Skeletal muscle cell (primary cell): ENCODE data around the gene PHKG2.

Experiments
- DNase-seq: peaks from one replicate; pipeline ENCODE4 v3.0.0-alpha.2; 2010; ENCODE audit warnings: low read depth
- H3K4me3 ChIP-seq: 2 replicates; pipeline ENCODE4 v1.5.1; 2011; ENCODE audit warnings: low read depth, mild to moderate bottlenecking, control low read depth, low read length, moderate library complexity

The PHKG2 gene

DNA sequence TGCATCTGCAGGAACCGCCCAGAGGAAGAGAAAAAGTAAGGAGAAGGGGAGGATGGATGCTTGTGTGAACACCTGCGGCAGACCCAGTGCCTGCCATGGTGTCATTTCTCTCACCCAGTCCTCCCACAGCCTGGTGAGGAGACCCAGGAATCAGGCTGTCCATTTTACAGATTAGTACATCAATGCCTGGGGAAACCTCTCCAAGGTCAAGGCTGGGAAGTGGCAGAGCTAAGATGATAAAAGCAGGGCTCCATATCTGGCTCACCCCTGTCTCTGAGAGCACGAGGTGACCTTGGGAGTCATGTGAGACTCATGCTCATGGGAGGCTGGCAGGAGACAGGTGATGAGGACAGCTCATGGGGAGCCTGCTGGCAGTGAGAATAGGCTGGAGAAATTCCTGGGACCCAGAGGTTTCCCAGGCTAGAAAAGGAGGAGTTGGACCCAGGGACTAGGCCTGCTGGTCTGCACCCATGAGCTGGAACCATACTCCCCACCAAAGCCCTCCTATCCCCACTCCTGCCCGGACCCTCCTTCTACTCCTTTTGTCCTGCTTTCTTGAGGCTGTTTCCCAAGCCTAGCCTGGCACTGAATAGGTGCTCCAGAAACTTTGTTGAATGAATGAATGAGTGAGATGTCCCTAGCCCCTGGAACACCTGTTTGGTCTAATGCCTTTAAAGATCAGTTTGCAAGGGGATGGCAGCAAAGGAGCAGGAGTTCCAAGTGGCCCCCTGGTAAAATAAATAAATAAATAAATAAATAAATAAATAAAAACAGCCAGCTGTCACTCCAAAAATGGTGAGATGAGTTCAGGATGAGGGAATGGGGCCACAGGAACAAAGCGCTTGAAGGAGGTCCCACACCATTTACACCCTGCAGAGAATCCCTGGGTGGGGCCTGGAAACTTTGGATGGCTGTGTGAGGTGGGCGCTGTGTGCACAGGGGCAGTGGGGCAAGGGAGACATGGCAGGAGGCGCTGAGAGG, 37.2 kb downstream of the PHKG2 start:
- DNase-seq = no peak
- peak overlapping the region; percentile 94 for H3K4me3 ChIP-seq

DNA sequence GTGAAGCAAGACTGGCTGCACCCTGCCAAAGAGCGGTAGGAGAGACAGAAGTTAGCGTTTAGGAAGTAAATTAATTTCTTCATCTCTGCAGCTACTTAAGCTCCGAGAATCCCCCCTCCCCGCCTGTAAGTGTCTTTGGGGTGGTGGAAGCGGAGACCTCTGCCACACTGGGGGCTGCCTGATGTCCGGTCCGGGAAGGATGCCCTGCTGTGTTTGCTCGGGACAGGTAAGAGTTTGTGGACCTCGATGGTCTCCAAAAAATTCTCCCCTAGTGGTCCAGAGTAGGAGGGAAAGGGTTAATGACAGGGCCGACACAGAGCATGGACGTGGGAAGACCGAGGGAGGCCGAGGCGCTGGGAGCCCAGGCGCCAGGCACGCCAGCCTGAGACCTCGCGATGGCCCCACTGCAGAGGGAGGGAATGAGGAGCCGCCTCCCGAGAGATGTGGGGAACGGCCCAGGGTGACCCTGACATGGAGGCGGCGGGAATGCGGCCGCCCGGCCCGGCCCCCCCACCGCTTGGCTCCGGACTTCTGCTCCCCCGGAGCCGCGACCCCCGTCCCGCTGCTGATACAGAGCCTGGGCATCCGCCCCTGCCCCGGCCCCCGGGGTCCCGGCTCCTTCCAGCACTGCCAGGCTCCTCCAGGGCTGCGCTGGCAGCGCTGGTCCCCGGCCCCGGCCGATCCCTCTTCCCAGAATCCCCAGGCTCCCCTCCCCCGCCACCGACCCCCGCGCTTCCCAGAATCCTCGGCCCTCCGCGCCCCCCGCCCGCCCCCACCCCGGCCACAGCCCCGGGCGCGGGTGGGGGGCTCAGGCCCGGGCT, 38.1 kb downstream of the PHKG2 start:
- DNase-seq = no peak

DNA sequence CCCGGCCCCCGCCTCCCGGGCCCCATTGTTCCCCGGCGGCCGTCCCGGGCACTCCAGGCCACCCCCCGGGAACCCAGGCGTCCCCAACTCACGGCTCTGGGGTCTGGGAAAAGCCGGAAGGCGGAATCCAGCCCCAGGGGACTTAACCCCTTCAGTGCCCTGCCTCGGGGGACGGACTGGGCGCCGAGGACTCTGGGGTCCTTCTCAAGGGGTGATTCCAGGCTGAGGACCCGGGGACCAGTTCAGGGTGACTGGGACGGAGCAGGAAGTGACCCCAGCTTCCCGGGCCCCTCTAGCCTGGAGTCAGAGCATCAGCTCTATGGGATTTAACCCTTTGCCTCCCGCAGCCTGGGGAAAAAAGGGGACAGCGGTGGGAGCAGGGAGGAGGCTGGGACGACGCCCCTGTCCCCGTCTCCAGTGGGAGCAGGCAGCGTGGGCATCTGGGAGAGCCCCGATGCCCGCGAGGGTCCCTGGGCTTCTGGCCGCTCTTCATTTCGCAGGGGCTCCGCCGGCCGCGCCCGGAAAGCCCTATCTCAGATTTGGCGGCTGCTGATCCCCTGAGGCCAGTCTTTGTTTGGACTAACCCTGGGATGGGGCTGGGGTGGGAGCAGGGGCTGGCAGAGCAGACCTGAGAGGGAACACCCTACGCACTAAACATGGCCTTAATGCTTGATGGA, 38.8 kb downstream of the PHKG2 start, which contains the start of gene ZNF629:
TSS of gene ZNF629 (minus strand) at position 270 of the 677 bp plus-strand sequence. CDS start 2,723 bp downstream, outside the sequence.
- DNase-seq = no peak
- H3K4me3 ChIP-seq = peak within 1 kb of the TSS; percentile 94

More for the DNA sequence above, 38.1 kb downstream of the PHKG2 start:
- H3K4me3 ChIP-seq = peak overlapping the region; percentile 94

DNA sequence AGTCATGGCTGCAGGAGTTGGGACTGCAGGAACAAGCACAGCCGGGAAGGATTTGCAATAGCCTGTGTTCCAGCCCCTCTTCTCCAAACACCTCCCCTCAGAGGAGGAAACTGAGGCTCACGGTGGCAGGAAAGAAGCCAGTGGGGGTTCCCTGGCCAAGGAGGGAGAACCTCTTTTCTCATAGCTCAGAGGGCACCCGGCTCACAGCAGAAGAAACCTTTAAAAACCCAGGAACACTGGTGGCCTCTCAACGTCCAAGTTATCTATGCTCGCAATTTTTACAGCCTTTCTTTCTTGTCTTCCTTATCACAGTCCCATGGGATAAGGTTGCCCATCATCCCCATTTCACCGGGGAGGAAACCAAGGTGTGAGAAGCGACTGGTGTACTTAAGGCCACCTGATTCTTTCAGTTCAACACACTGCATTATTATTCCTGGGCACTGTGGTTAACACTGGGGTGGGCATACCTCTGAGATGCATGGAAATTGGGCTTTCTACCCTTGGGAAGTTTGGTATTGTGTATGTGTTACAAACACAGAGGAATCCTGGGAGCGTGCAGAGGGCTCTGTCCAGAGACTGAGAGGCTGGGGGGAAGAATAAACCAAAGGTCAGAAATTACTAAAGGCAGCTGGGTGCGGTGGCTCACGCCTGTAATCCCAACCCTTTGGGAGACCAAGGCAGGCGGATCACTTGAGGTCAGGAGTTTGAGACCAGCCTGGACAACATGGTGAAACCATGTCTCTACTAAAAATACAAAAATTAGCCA, 39.6 kb downstream of the PHKG2 start:
- H3K4me3 ChIP-seq = peak overlapping the region; percentile 94
- DNase-seq = no peak

DNA sequence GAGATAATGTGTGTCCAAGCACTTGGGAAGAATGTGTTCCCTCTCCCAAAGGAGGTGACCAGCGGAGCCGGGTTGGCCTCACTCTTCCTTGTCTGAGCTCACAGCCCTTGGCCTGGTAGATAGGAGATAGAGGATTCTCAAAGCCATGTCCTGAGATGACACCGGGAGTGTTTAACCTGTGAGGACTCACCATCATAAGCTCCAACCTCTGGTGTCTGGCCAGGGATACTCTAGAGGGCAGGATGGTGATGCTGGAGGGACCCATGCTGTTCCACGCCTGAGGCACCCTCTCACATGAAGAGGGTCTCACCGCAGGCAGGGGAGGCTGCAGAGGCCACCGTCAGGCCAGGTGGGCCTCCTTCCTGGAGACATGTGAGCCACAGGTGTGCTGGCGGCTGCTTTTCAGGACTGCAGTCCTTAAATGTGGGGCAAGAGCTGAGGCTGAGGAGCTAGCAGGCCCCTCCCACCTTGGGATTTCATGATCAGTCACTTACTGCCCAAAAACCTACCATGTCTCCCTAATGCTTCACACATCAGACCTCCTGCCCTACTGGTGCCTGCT, 45.4 kb downstream of the PHKG2 start:
- DNase-seq = no peak
- no peak overlapping the region for H3K4me3 ChIP-seq

DNA sequence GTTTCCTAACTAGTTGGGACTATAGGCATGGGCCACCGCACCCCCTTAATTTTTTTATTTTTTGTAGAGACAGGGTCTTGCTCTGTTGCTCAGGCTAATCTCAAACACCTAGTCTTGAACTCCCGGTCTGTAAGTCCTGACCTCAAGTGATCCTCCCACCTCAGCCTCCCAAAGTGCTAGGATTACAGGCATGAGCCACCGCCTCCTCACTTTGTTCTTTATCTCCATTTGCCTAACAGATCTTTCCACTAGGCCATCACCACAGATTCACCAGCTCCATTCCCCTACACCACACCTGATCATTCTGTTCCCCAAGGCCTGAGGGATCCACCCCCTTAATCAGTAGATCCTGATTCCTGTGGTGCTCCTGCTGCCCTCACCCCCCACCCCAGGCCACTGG, 46.4 kb downstream of the PHKG2 start:
- H3K4me3 ChIP-seq = no peak overlapping the region
- DNase-seq = no peak

DNA sequence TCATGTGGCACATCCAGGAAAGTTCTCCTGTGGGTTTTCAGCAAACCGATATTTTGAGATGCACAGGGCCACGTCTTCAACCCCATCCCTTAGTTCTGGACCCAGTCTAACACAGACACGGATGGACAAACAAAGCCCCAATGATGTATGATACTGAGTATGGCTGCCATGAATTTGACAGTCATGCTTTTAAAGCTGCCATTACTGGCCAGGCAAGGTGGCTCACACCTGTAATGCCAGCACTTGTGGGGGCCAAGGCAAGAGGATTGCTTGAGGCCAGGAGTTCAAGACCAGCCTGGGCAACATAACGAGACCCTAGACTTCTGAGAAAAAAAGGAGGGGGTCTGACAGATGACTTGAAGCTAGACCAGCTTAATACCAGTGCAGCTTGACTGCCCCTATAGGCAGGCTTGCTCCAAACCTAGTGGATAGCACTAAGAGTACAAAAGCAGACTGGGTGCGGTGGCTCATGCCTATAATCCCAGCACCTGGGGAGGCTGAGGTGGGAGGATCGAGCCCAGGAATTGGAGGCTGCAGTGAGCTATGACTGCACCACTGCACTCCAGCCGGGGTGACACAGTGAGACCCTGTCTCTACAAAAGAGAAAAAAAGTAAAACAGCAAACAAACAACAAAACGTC, 49.6 kb downstream of the PHKG2 start:
- no peak overlapping the region for H3K4me3 ChIP-seq
- DNase-seq = no peak
